Prostate gland (tissue), 2 donors: ENCODE measurements around the gene RAD51B. TPM values are rescaled to one million over a fixed set of nuclear protein-coding genes. Genes with fewer than 3 reads are reported as not detected.

Experiments used
- DNase-seq: peaks from one replicate; pipeline ENCODE4 v3.0.0-alpha.2; 2019; ENCODE audit warnings: low spot score
- H3K27ac ChIP-seq, 2 donors: fragments of 200-600 bp; sonication (generic); 2 replicates each; pipeline ENCODE4 v1.5.1; 2017 to 2019
- H3K27me3 ChIP-seq: fragments of 200-600 bp; sonication (generic); replicated peaks from 2 replicates; pipeline ENCODE4 v1.5.1; 2019; ENCODE audit not compliant: insufficient read depth
- H3K36me3 ChIP-seq, 2 donors: fragments of 200-600 bp; sonication (generic); 1 replicate in 1 of 2; 2 replicates in 1 of 2; pipeline versions ENCODE4 v1.5.1 to v1.8.1; 2017 to 2019
- H3K4me1 ChIP-seq: fragments of 200-600 bp; sonication (generic); replicated peaks from 2 replicates; pipeline ENCODE4 v1.5.1; 2019
- H3K4me3 ChIP-seq, 2 donors: fragments of 200-600 bp; sonication (generic); 2 replicates each; pipeline ENCODE4 v1.5.1; 2017 to 2019
- H3K9me3 ChIP-seq: fragments of 200-600 bp; sonication (generic); 2 replicates; pipeline ENCODE4 v1.5.1; 2017
- CTCF ChIP-seq, 4 experiments: fragments of 200-600 bp in 2 of 4; fragments of 450-650 bp in 2 of 4; sonication (generic) in 2 of 4; IDR thresholded peaks; 1 replicate in 3 of 4; 2 replicates in 1 of 4; pipeline ENCODE4 v1.5.1; 2016 to 2019; ENCODE audit warnings: antibody characterized with exemption in 4 of 4, mild to moderate bottlenecking in 2 of 4, moderate library complexity in 2 of 4
- POLR2A ChIP-seq: fragments of 450-650 bp; IDR thresholded peaks from one replicate; pipeline ENCODE4 v1.6.1; 2016; ENCODE audit warnings: antibody characterized with exemption, mild to moderate bottlenecking
- POLR2AphosphoS5 ChIP-seq: sonication (generic); formaldehyde crosslinking; IDR thresholded peaks from one replicate; pipeline ENCODE4 v1.6.1; 2017; ENCODE audit warnings: antibody characterized with exemption
- WGBS: methylation state at CpG from one replicate; pipeline ENCODE4 v1.1.5; 2018; 5-methylcytosine and 5-hydroxymethylcytosine counted together
- intact Hi-C: fragments of 100-400 bp; cut with DNase I; formaldehyde crosslinking; loops from one replicate; pipeline ENCODE4 v1.14.2; 2022
- total RNA-seq, 2 donors: library from RNA; depleted of rRNA; stranded (reverse); fragments of >200 nt; gene quantifications; one replicate each; pipeline ENCODE4 v1.1.0, GENCODE V29; 2016

The RAD51B gene
- total RNA-seq, 2 donors from 2014 or later: 14.9 to 35.8 TPM

GRCh38 chr14:68342216-68342763 lies 522.7 kb downstream of the RAD51B start:
- Histone ChIP-seq H3K4me3 (no peak overlapping the region), H3K4me1 (no peaks in the 10 kb centered on the region), H3K9me3 (no peaks in the 10 kb centered on the region), H3K36me3 (no peaks in the 10 kb centered on the region), H3K27ac (no peak overlapping the region), H3K27me3 (no peaks in the 10 kb centered on the region)
- DNase-seq: no peak
- intact Hi-C loops: no loop called here
- 90% methylated on average over 3 of the region's 3 CpGs for WGBS
- TF ChIP-seq CTCF (IDR thresholded peaks at IDR 0.05) (no peak), POLR2A (no peak), POLR2AphosphoS5 (no peak)

GRCh38 chr14:68343534-68344118 lies 524.0 kb downstream of the RAD51B start:
- no peak overlapping the region for H3K4me3 ChIP-seq
- H3K9me3 ChIP-seq: no peaks in the 10 kb centered on the region
- no peak overlapping the region for H3K27ac ChIP-seq
- 100% methylated on average over 2 of the region's 2 CpGs for WGBS
- DNase-seq: no peak
- no peak for TF ChIP-seq POLR2A
- no peak for TF ChIP-seq POLR2AphosphoS5
- TF ChIP-seq CTCF (IDR thresholded peaks at IDR 0.05): no peak
- H3K36me3 ChIP-seq: no peaks in the 10 kb centered on the region
- no peaks in the 10 kb centered on the region for H3K4me1 ChIP-seq
- intact Hi-C loops: no loop called here
- H3K27me3 ChIP-seq: no peaks in the 10 kb centered on the region

GRCh38 chr14:68345738-68346137 lies 526.2 kb downstream of the RAD51B start:
- no peaks in the 10 kb centered on the region for H3K36me3 ChIP-seq
- intact Hi-C loops: no loop called here
- TF ChIP-seq POLR2AphosphoS5: no peak
- no peak for TF ChIP-seq CTCF (IDR thresholded peaks at IDR 0.05)
- no peak for TF ChIP-seq POLR2A
- no peaks in the 10 kb centered on the region for H3K27me3 ChIP-seq
- no peak for DNase-seq
- WGBS: 100% methylated on average over 4 of the region's 4 CpGs
- no peaks in the 10 kb centered on the region for H3K9me3 ChIP-seq
- no peaks in the 10 kb centered on the region for H3K4me1 ChIP-seq
- no peak overlapping the region for H3K4me3 ChIP-seq
- H3K27ac ChIP-seq: no peak overlapping the region

- no peak for TF ChIP-seq CTCF (IDR thresholded peaks at IDR 0.05)
- no peak for TF ChIP-seq POLR2AphosphoS5
- no peak for TF ChIP-seq POLR2A
- H3K27ac ChIP-seq: no peak overlapping the region
- intact Hi-C loops: no loop called here
- H3K36me3 ChIP-seq: no peaks in the 10 kb centered on the region
- no peaks in the 10 kb centered on the region for H3K4me1 ChIP-seq
- 66% methylated on average over 5 of the region's 5 CpGs for WGBS
- no peaks in the 10 kb centered on the region for H3K9me3 ChIP-seq
- no peak overlapping the region for H3K4me3 ChIP-seq
- DNase-seq: no peak
- H3K27me3 ChIP-seq: no peaks in the 10 kb centered on the region
These were observed 527.2 kb downstream of the RAD51B start for GRCh38 chr14:68346556-68347343.
